Mesenchymal stem cell (in vitro differentiated cells and primary cell): ENCODE data around the gene RPIA. TPM values are rescaled to one million over a fixed set of nuclear protein-coding genes. Genes with fewer than 3 reads are reported as not detected.
"Not testable (repeated sequence)": the region's sequence is repeated elsewhere in the genome, so short reads cannot be mapped to it uniquely, and the experiment has no call there.

ENCODE experiments used
- DNase-seq: peaks from one replicate; pipeline ENCODE4 v3.0.0-alpha.2; 2013
- H2AFZ ChIP-seq: one replicate; pipeline ENCODE4 v1.6.1; 2013; ENCODE audit warnings: low read depth, mild to moderate bottlenecking, control low read depth, inconsistent platforms, low read length, moderate library complexity
- H2AK5ac ChIP-seq: 2 replicates; pipeline ENCODE4 v1.6.1; 2013; ENCODE audit warnings: low read length, moderate library complexity, mild to moderate bottlenecking, inconsistent platforms; ENCODE audit not compliant: severe bottlenecking
- H2BK120ac ChIP-seq: one replicate; pipeline ENCODE4 v1.6.1; 2013; ENCODE audit warnings: low read depth, mild to moderate bottlenecking, inconsistent platforms, low read length, moderate library complexity
- H2BK12ac ChIP-seq, 2 experiments: one replicate each; pipeline ENCODE4 v1.6.1; 2013; ENCODE audit warnings: inconsistent platforms in 2 of 2, low read length in 2 of 2, mild to moderate bottlenecking in 2 of 2, moderate library complexity in 2 of 2, control low read depth in 1 of 2
- H2BK15ac ChIP-seq: one replicate; pipeline ENCODE4 v1.6.1; 2013; ENCODE audit warnings: mild to moderate bottlenecking, low read depth, inconsistent platforms; ENCODE audit not compliant: poor library complexity, severe bottlenecking
- H2BK5ac ChIP-seq: 2 replicates; pipeline ENCODE4 v1.6.1; 2013; ENCODE audit warnings: low read depth, mild to moderate bottlenecking, low read length, control low read depth, inconsistent platforms; ENCODE audit not compliant: poor library complexity, severe bottlenecking
- H3K14ac ChIP-seq, 2 experiments: one replicate each; pipeline ENCODE4 v1.6.1; 2013; ENCODE audit warnings: inconsistent platforms in 2 of 2, low read length in 2 of 2, control low read depth in 1 of 2, mild to moderate bottlenecking in 1 of 2, moderate library complexity in 1 of 2
- H3K18ac ChIP-seq, 2 experiments: one replicate each; pipeline ENCODE4 v1.6.1; 2013; ENCODE audit warnings: inconsistent platforms in 2 of 2, low read length in 2 of 2, control low read depth in 1 of 2, low read depth in 1 of 2, mild to moderate bottlenecking in 1 of 2
- H3K23ac ChIP-seq, 2 experiments: one replicate each; pipeline ENCODE4 v1.6.1; 2013; ENCODE audit warnings: inconsistent platforms in 2 of 2, low read length in 2 of 2, mild to moderate bottlenecking in 2 of 2, moderate library complexity in 2 of 2, control low read depth in 1 of 2
- H3K27ac ChIP-seq: 2 replicates; pipeline ENCODE4 v1.5.1; 2013; ENCODE audit warnings: mild to moderate bottlenecking, moderate library complexity, low read length, control low read depth, inconsistent platforms; ENCODE audit not compliant: poor library complexity, severe bottlenecking
- H3K27me3 ChIP-seq, 2 experiments: 2 replicates each; pipeline versions ENCODE4 v1.6.1 to v1.7.0; 2013; ENCODE audit warnings: low read length in 2 of 2, mild to moderate bottlenecking in 2 of 2, moderate library complexity in 2 of 2, control low read depth in 1 of 2, inconsistent platforms in 1 of 2; ENCODE audit not compliant: control insufficient read depth in 1 of 2, insufficient read depth in 1 of 2
- H3K36me3 ChIP-seq, 2 experiments: 2 replicates each; pipeline versions ENCODE4 v1.6.1 to v1.7.0; 2013; ENCODE audit warnings: low read length in 2 of 2, control low read depth in 1 of 2, inconsistent platforms in 1 of 2, low read depth in 1 of 2, mild to moderate bottlenecking in 1 of 2; ENCODE audit not compliant: insufficient read depth in 2 of 2, control insufficient read depth in 1 of 2
- H3K4ac ChIP-seq, 2 experiments: one replicate each; pipeline ENCODE4 v1.6.1; 2013; ENCODE audit warnings: inconsistent platforms in 2 of 2, low read length in 2 of 2, mild to moderate bottlenecking in 2 of 2, moderate library complexity in 2 of 2, control low read depth in 1 of 2, low read depth in 1 of 2
- H3K4me1 ChIP-seq: 2 replicates; pipeline ENCODE4 v1.6.1; 2013; ENCODE audit warnings: low read depth, low read length, control low read depth; ENCODE audit not compliant: control insufficient read depth, insufficient read depth
- H3K4me2 ChIP-seq: 2 replicates; pipeline ENCODE4 v1.6.1; 2013; ENCODE audit warnings: low read length, mild to moderate bottlenecking, inconsistent platforms; ENCODE audit not compliant: poor library complexity, severe bottlenecking
- H3K4me3 ChIP-seq, 2 experiments: 2 replicates each; pipeline versions ENCODE4 v1.5.1 to v1.7.0; 2013; ENCODE audit warnings: low read length in 2 of 2, mild to moderate bottlenecking in 2 of 2, control low read depth in 1 of 2, low read depth in 1 of 2; ENCODE audit not compliant: insufficient read depth in 1 of 2
- H3K79me1 ChIP-seq: replicated peaks from 2 replicates; pipeline ENCODE4 v1.6.1; 2013; ENCODE audit warnings: mild to moderate bottlenecking, control low read depth, low read length, inconsistent platforms; ENCODE audit not compliant: poor library complexity, severe bottlenecking
- H3K9ac ChIP-seq: 2 replicates; pipeline ENCODE4 v1.7.0; 2013; ENCODE audit warnings: mild to moderate bottlenecking, low read length, moderate library complexity
- H3K9me3 ChIP-seq: 2 replicates; pipeline ENCODE4 v1.7.0; 2013; ENCODE audit warnings: mild to moderate bottlenecking, low read length; ENCODE audit not compliant: control insufficient read depth
- H4K8ac ChIP-seq: one replicate; pipeline ENCODE4 v1.6.1; 2013; ENCODE audit warnings: inconsistent platforms, mild to moderate bottlenecking, low read length, moderate library complexity
- H4K91ac ChIP-seq: one replicate; pipeline ENCODE4 v1.6.1; 2013; ENCODE audit warnings: mild to moderate bottlenecking, low read length, inconsistent platforms
- WGBS: methylation state at CpG from one replicate; pipeline ENCODE4 v1.1.7; 2013; ENCODE audit warnings: mixed read lengths; 5-methylcytosine and 5-hydroxymethylcytosine counted together
- polyA plus RNA-seq, 2 experiments: library from polyadenylated mRNA; stranded (reverse); fragments of 200-250 nt; gene quantifications; one replicate each; pipeline ENCODE4 v1.2.3, GENCODE V29; 2013

Gene RPIA
- 5.9 TPM for polyA plus RNA-seq (2013, experiment 1 of 2)
- 6.0 TPM for polyA plus RNA-seq (2013, experiment 2 of 2)

DNA sequence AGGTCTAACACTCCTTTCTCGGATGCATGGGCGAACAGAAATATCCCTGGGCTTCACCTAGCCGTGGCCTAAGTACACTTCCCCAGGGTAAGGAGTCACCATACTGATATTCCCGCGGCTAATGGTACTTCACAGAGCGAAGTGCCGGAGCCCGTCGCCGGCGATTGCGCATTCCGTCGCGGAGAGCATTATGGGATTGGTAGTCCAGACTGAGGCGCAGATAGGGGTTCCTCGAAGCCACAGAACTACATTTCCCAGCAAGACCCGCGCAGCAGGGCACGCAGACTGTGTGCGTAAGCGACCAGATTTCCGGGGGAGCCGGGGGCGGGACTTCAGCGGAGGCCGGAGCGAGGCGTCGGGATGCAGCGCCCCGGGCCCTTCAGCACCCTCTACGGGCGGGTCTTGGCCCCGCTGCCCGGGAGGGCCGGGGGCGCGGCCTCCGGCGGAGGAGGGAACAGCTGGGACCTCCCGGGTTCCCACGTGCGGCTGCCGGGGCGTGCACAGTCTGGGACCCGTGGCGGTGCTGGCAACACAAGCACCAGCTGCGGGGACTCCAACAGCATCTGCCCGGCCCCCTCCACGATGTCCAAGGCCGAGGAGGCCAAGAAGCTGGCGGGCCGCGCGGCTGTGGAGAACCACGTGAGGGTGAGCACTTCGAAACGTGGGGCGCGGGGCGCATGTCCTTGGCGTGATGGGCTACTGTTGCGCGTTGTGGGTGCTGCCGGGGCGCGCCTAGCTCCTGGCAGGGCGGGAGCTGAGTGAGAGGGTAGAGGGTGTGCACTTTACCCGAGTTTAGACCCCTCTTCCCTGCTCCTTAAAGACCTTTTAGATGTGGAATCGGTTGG lies at the start of gene RPIA:
Gene RPIA (plus strand): TSS at position 335 of the 845 bp plus-strand sequence. CDS start 26 bp downstream, at position 361.
- Histone ChIP-seq H3K18ac (peak within 1 kb of the TSS; percentile 59 to 61), H3K4me2 (peak within 1 kb of the TSS; percentile 94), H4K8ac (peak within 1 kb of the TSS; percentile 95), H3K9me3 (no peaks in the 10 kb centered on the region), H2BK15ac (peak within 1 kb of the TSS; percentile 39), H2BK5ac (no peak within 1 kb of the TSS), H3K14ac (peak within 1 kb of the TSS in 1 of 2 experiments; percentile 85), H3K4ac (peak within 1 kb of the TSS in 1 of 2 experiments; percentile 60), H3K23ac (peak within 1 kb of the TSS in 1 of 2 experiments; percentile 76), H3K79me1 (peaks cover 23% of the 10 kb centered on the region), H3K9ac (peak within 1 kb of the TSS; percentile 92), H3K36me3 (no peaks in the 10 kb centered on the region), H3K4me1 (peaks cover 4% of the 10 kb centered on the region), H3K4me3 (peak within 1 kb of the TSS; percentile 92 to 98), H2BK12ac (peak within 1 kb of the TSS in 1 of 2 experiments; percentile 45), H3K27me3 (no peaks in the 10 kb centered on the region), H3K27ac (peak within 1 kb of the TSS; percentile 14), H4K91ac (peak within 1 kb of the TSS; percentile 65), H2BK120ac (no peak within 1 kb of the TSS), H2AK5ac (no peak within 1 kb of the TSS), H2AFZ (peak within 1 kb of the TSS; percentile 99)
- peak; percentile 99 for DNase-seq
- under 1% methylated on average over 63 of the region's 71 CpGs for WGBS

DNA sequence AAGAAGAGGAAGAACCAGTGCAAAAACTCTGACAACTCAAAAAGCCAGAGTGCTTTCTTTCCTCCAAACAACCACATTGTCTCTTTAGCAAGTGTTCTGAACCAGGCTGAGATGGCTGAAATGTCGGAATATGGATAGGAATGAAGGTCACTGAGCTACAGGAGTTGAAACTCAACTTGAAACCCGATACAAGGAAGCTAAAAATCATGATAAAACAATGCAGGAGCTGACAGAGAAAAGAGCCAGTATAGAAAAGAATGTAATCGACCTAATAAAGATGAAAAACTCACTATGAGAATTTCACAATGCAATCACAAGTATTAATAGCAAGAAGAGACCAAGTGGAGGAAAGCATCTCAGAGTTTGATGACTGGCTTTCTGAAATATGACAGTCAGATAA lies 49.2 kb upstream of the RPIA start:
- H3K14ac ChIP-seq: no peak overlapping the region
- no peak overlapping the region for H2BK12ac ChIP-seq
- no peak overlapping the region for H4K91ac ChIP-seq
- no peak overlapping the region for H2AK5ac ChIP-seq
- H3K36me3 ChIP-seq: no peaks in the 10 kb centered on the region
- H3K23ac ChIP-seq: no peak overlapping the region
- no peak overlapping the region for H3K4ac ChIP-seq
- no peak overlapping the region for H2AFZ ChIP-seq
- no peak overlapping the region for H2BK5ac ChIP-seq
- H3K27me3 ChIP-seq: peaks cover 0 to 6% of the 10 kb centered on the region in 2 experiments
- H4K8ac ChIP-seq: no peak overlapping the region
- no peak overlapping the region for H3K9ac ChIP-seq
- no peak overlapping the region for H2BK15ac ChIP-seq
- no peak overlapping the region for H3K4me3 ChIP-seq
- H3K18ac ChIP-seq: no peak overlapping the region
- no peak overlapping the region for H3K4me2 ChIP-seq
- no peak overlapping the region for H3K27ac ChIP-seq
- H3K79me1 ChIP-seq: no peaks in the 10 kb centered on the region
- no peak for DNase-seq
- no peaks in the 10 kb centered on the region for H3K4me1 ChIP-seq
- H2BK120ac ChIP-seq: no peak overlapping the region
- H3K9me3 ChIP-seq: no peaks in the 10 kb centered on the region
- 61% methylated on average over 3 of the region's 3 CpGs for WGBS

DNA sequence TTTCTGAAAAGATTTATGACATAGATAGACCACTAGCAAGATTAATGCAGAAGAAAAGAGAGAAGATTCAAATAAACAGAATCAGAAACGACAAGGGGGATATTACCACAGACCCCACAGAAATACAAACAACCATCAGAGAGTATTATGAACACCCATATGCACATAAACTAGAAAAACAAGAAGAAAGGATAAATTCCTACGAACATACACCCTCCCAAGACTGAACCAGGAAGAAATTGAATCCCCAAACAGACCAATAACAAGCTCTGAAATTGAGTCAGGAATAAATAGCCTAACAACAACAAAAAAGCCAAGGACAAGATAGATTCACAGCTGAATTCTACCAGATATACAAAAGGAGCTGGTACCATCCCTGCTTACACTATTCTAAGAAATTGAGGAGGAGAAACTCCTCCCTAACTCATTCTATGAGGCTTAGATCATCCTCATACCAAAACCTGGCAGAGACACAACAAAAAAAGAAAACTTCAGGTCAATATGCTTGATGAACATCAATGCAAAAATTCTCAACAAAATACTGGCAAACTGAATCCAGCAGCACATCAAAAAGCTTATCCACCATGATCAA lies 46.1 kb upstream of the RPIA start:
- not testable (repeated sequence) for H3K4me2 ChIP-seq, H2BK12ac ChIP-seq, H3K27ac ChIP-seq, H3K27me3 ChIP-seq, DNase-seq, H3K18ac ChIP-seq, H2BK15ac ChIP-seq, H4K91ac ChIP-seq, H3K23ac ChIP-seq, H2AK5ac ChIP-seq, H3K14ac ChIP-seq, H3K36me3 ChIP-seq, H2BK120ac ChIP-seq, H3K9me3 ChIP-seq, H3K79me1 ChIP-seq, H2BK5ac ChIP-seq, H3K4me1 ChIP-seq, H3K4me3 ChIP-seq, H4K8ac ChIP-seq, H3K4ac ChIP-seq, H2AFZ ChIP-seq, H3K9ac ChIP-seq
- 61% methylated on average over 2 of the region's 2 CpGs for whole genome bisulfite sequencing

DNA sequence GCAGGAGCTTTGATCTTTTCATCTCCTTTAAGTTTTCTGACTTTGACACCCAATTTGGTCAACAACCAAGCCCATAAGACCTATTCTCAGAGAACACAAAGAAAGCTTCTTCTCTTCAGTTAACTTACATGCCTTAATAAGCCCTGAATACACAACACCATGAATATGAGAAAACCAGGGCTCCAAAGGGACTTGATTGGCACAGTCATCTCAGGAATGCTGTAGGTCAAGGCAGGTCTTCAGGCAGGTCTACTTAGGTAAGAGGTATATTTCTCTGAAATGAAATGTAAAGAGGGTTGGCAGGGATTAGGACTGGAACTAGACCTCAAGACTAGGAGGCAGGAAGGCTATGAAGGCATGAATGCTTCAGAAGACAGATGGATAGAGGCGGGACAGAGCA lies 39.8 kb upstream of the RPIA start:
- H4K8ac ChIP-seq: no peak overlapping the region
- no peak overlapping the region for H2BK15ac ChIP-seq
- no peaks in the 10 kb centered on the region for H3K4me1 ChIP-seq
- no peak for DNase-seq
- H3K27ac ChIP-seq: no peak overlapping the region
- H3K23ac ChIP-seq: no peak overlapping the region
- no peak overlapping the region for H2AK5ac ChIP-seq
- H3K36me3 ChIP-seq: no peaks in the 10 kb centered on the region
- no peak overlapping the region for H3K4me3 ChIP-seq
- no peaks in the 10 kb centered on the region for H3K27me3 ChIP-seq
- H3K18ac ChIP-seq: no peak overlapping the region
- WGBS: 89% methylated on average over 1 of the region's 1 CpG
- H2BK120ac ChIP-seq: no peak overlapping the region
- H3K4me2 ChIP-seq: no peak overlapping the region
- no peaks in the 10 kb centered on the region for H3K9me3 ChIP-seq
- H2BK5ac ChIP-seq: no peak overlapping the region
- no peak overlapping the region for H3K14ac ChIP-seq
- no peak overlapping the region for H4K91ac ChIP-seq
- no peak overlapping the region for H2AFZ ChIP-seq
- no peak overlapping the region for H3K4ac ChIP-seq
- no peak overlapping the region for H3K9ac ChIP-seq
- H3K79me1 ChIP-seq: no peaks in the 10 kb centered on the region
- no peak overlapping the region for H2BK12ac ChIP-seq
